Common myeloid progenitor, CD34-positive (primary cell): ENCODE measurements around the gene ZFP3.

ENCODE experiments used
- CTCF ChIA-PET: fragments of 350-600 bp; sonication (Branson Sonifier 250); formaldehyde crosslinking; loops from one replicate; lab custom pipeline; 2021; ENCODE audit warnings: antibody characterized with exemption; lab: Charles Lee
- POLR2A ChIA-PET: fragments of 350-600 bp; sonication (Branson Sonifier 250); formaldehyde crosslinking; loops from one replicate; lab custom pipeline; 2021; ENCODE audit warnings: antibody characterized with exemption; lab: Charles Lee
- DNase-seq, 3 donors: peaks; one replicate each; pipeline versions ENCODE4 v3.0.0 to v3.0.0-alpha.2; 2013
- H3K27ac ChIP-seq, 2 experiments: 1 replicate in 1 of 2; 2 replicates in 1 of 2; pipeline ENCODE4 v1.7.0; 2013; ENCODE audit warnings: inconsistent platforms in 2 of 2, low read length in 2 of 2, mild to moderate bottlenecking in 2 of 2, low read depth in 1 of 2, moderate library complexity in 1 of 2; ENCODE audit not compliant: severe bottlenecking in 2 of 2, insufficient read depth in 1 of 2, poor library complexity in 1 of 2
- H3K27me3 ChIP-seq, 5 experiments: replicated peaks in 2 of 5; 1 replicate in 3 of 5; 2 replicates in 2 of 5; pipeline versions ENCODE4 v1.6.1 to v1.7.0; 2013; ENCODE audit warnings: low read length in 4 of 5, mild to moderate bottlenecking in 2 of 5, moderate library complexity in 2 of 5, inconsistent platforms in 1 of 5; ENCODE audit not compliant: insufficient read depth in 5 of 5, control insufficient read depth in 4 of 5
- H3K36me3 ChIP-seq, 4 experiments: 1 replicate in 2 of 4; 2 replicates in 2 of 4; pipeline versions ENCODE4 v1.6.1 to v1.7.0; 2013; ENCODE audit warnings: low read length in 3 of 4, control low read depth in 1 of 4, mild to moderate bottlenecking in 1 of 4; ENCODE audit not compliant: control insufficient read depth in 4 of 4, insufficient read depth in 4 of 4
- H3K4me1 ChIP-seq, 4 experiments: 1 replicate in 3 of 4; 2 replicates in 1 of 4; pipeline versions ENCODE4 v1.6.1 to v1.7.1; 2013; ENCODE audit warnings: low read length in 3 of 4, mild to moderate bottlenecking in 3 of 4, control low read depth in 1 of 4, inconsistent platforms in 1 of 4, moderate library complexity in 1 of 4; ENCODE audit not compliant: control insufficient read depth in 4 of 4, insufficient read depth in 4 of 4; ENCODE audit errors: control extremely low read depth in 1 of 4
- H3K4me3 ChIP-seq, 7 experiments: 1 replicate in 4 of 7; 2 replicates in 3 of 7; pipeline versions ENCODE4 v1.5.1 to v1.7.0; 2013; ENCODE audit warnings: mild to moderate bottlenecking in 7 of 7, low read length in 6 of 7, moderate library complexity in 6 of 7, inconsistent platforms in 2 of 7, low read depth in 2 of 7, control low read depth in 1 of 7; ENCODE audit not compliant: insufficient read depth in 4 of 7, control insufficient read depth in 1 of 7; ENCODE audit errors: extremely low read depth in 1 of 7
- H3K9me3 ChIP-seq, 5 experiments: 1 replicate in 4 of 5; 2 replicates in 1 of 5; pipeline versions ENCODE4 v1.6.1 to v1.7.1; 2013; ENCODE audit warnings: low read length in 4 of 5, mild to moderate bottlenecking in 2 of 5, inconsistent platforms in 1 of 5, low read depth in 1 of 5, moderate library complexity in 1 of 5; ENCODE audit not compliant: control insufficient read depth in 4 of 5, insufficient read depth in 2 of 5; ENCODE audit errors: control extremely low read depth in 1 of 5
- WGBS: methylation state at CpG from one replicate; pipeline ENCODE4 v1.1.5; 2013; ENCODE audit not compliant: insufficient coverage; 5-methylcytosine and 5-hydroxymethylcytosine counted together

The ZFP3 gene

GRCh38 chr17:5034651-5035050 lies 43.6 kb upstream of the ZFP3 start:
- POLR2A ChIA-PET: no interaction called here
- Histone ChIP-seq H3K27ac (no peak overlapping the region), H3K4me1 (peaks cover 0 to 10% (median 7%) of the 10 kb centered on the region in 4 experiments), H3K27me3 (peaks cover 0 to 35% (median 10%) of the 10 kb centered on the region in 5 experiments), H3K4me3 (no peak overlapping the region), H3K9me3 (no peaks in the 10 kb centered on the region), H3K36me3 (no peaks in the 10 kb centered on the region)
- CTCF ChIA-PET: interaction anchor here (1.0 to 1.8 kb wide), 4 partner anchors 13 to 49 kb away, joined by 3 to 5 read pairs (median 4); no protein-coding TSS in a partner anchor
- WGBS: 88% methylated on average over 9 of the region's 14 CpGs
- DNase-seq: no peak

DNA sequence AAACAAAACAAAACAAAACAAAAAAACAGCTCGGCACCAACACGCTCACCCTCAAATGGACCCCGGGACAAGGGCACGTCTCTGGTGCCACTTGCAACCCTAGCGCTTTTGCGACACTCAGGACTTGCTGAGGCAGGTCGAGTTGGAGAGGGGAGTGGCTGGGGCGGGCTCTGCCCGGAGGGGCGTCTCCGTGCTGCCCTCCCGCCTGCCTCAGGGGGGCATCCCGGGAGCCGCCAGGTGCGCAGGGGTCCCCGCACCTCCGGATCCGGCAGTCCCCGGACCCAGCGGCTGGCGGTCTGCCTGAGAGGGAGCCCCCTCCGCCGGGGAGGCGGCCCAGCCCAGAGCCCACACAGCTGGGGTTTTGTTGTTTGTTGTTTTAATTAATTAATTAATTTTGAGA lies 43.0 kb upstream of the ZFP3 start, which contains the start of gene SLC52A1:
SLC52A1 (minus strand) TSS at position 112 of the 400 bp plus-strand sequence. CDS start 820 bp downstream, outside the sequence.
- Histone ChIP-seq H3K4me1 (peaks cover 0 to 10% (median 7%) of the 10 kb centered on the region in 4 experiments), H3K27me3 (peaks cover 0 to 35% (median 8%) of the 10 kb centered on the region in 5 experiments), H3K27ac (no peak within 1 kb of the TSS), H3K4me3 (no peak within 1 kb of the TSS), H3K9me3 (peaks cover 0 to under 1% (median 0%) of the 10 kb centered on the region in 5 experiments), H3K36me3 (no peaks in the 10 kb centered on the region)
- ChIA-PET POLR2A (interaction anchor here (0.6 kb wide), 1 partner anchor 406 kb away, joined by 3 read pairs; no protein-coding TSS in a partner anchor), CTCF (interaction anchor here (1.0 to 1.9 kb wide), 7 partner anchors 11 to 122 kb away, joined by 3 to 5 read pairs (median 4); no protein-coding TSS in a partner anchor)
- 6% methylated on average over 16 of the region's 24 CpGs for WGBS
- no peak for DNase-seq

GRCh38 chr17:5042157-5043022 lies 35.9 kb upstream of the ZFP3 start:
- 88% methylated on average over 4 of the region's 15 CpGs for WGBS
- Histone ChIP-seq H3K4me1 (no peaks in the 10 kb centered on the region), H3K36me3 (no peaks in the 10 kb centered on the region), H3K9me3 (peaks cover 0 to 3% (median 0%) of the 10 kb centered on the region in 5 experiments), H3K4me3 (no peak overlapping the region), H3K27me3 (peaks cover 0 to 5% (median 0%) of the 10 kb centered on the region in 5 experiments), H3K27ac (no peak overlapping the region)
- POLR2A ChIA-PET: no interaction called here
- CTCF ChIA-PET: no interaction called here
- no peak for DNase-seq

DNA sequence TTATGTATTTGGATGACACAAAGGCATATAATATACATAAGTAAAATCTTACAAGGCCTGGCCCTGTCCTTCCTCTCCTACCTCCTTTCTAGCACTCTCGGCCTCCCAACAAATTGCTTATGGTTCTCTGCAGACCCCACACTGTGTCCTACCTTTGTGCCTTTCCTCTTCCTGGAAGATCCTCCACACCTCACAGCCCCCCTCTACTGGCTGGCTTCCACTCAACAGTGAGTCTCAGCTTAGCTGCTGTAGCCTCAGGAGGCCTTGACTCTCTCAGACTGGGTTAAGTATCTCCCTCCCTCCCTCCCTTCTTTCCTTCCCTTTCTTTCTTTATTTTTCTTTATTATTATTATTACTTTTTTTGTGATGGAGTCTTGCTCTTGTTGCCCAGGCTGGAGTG lies 34.7 kb upstream of the ZFP3 start:
- Histone ChIP-seq H3K9me3 (peaks cover 0 to 3% (median 0%) of the 10 kb centered on the region in 5 experiments), H3K36me3 (no peaks in the 10 kb centered on the region), H3K27me3 (peaks cover 0 to 4% (median 0%) of the 10 kb centered on the region in 5 experiments), H3K4me1 (no peaks in the 10 kb centered on the region), H3K4me3 (no peak overlapping the region), H3K27ac (no peak overlapping the region)
- CTCF ChIA-PET: no interaction called here
- POLR2A ChIA-PET: interaction anchor here (0.7 kb wide), 1 partner anchor 18 kb away, joined by 3 read pairs; no protein-coding TSS in a partner anchor
- 100% methylated on average over 1 of the region's 1 CpG for WGBS
- DNase-seq: no peak

DNA sequence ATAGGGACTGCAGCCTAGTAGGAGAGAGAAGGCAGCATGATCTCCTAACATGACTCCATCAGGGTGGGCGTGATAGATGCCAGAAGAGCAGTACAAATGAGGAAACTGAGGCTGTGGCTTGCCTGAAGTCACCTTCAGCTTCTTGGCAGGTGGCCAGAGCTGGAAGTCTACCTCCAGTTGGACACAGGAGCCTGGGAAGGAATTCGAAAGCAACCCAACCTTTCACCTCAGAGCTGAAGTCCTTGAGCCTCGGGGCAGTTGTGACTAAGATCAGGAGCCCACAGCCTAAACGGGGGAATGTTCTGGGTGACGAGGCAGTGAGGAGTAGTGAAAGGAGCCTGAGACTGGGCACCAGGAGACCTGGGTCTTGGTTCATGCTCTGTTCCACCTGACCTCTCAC lies 33.6 kb upstream of the ZFP3 start:
- Histone ChIP-seq H3K27me3 (peaks cover 0 to 4% (median 0%) of the 10 kb centered on the region in 5 experiments), H3K27ac (no peak overlapping the region), H3K36me3 (no peaks in the 10 kb centered on the region), H3K9me3 (peaks cover 0 to 3% (median 0%) of the 10 kb centered on the region in 5 experiments), H3K4me1 (no peaks in the 10 kb centered on the region), H3K4me3 (no peak overlapping the region)
- ChIA-PET CTCF (interaction anchor here (3.4 kb wide), 1 partner anchor 19 kb away, joined by 12 read pairs; no protein-coding TSS in a partner anchor), POLR2A (no interaction called here)
- DNase-seq: no peak
- WGBS: 100% methylated on average over 4 of the region's 5 CpGs

- Histone ChIP-seq H3K4me1 (no peaks in the 10 kb centered on the region), H3K4me3 (no peak overlapping the region), H3K27ac (no peak overlapping the region), H3K36me3 (no peaks in the 10 kb centered on the region), H3K27me3 (peaks cover 0 to 4% (median 0%) of the 10 kb centered on the region in 5 experiments), H3K9me3 (peaks cover 0 to under 1% (median 0%) of the 10 kb centered on the region in 5 experiments)
- POLR2A ChIA-PET: interaction anchor here (0.8 kb wide), 1 partner anchor 26 kb away, joined by 6 read pairs; no protein-coding TSS in a partner anchor
- no peak for DNase-seq
- CTCF ChIA-PET: interaction anchor here (0.6 to 3.4 kb wide), 5 partner anchors 9 to 211 kb away, joined by 3 to 12 read pairs (median 5); partner anchors contain the start of gene SLC52A1
- WGBS: 96% methylated on average over 2 of the region's 6 CpGs
These were observed 32.8 kb upstream of the ZFP3 start for GRCh38 chr17:5045496-5045895.
